A673 (cell line): ENCODE results near the gene MED27.

ENCODE experiments used
- EZH2 ChIP-seq: fragments of 200-600 bp; sonication (generic); IDR thresholded peaks from 2 replicates; pipeline ENCODE4 v1.6.1; 2017; ENCODE audit warnings: borderline replicate concordance, low read depth, mild to moderate bottlenecking, mixed read lengths, antibody characterized with exemption, low read length; ENCODE audit not compliant: poor library complexity, severe bottlenecking
- TF ChIP-seq, protein P1 (sequence below): fragments of 300-800, 200-600 bp; sonication (generic); conservative IDR thresholded peaks from 2 replicates; pipeline ENCODE4 v1.5.1; 2017; ENCODE audit warnings: low read depth, mild to moderate bottlenecking, antibody characterized with exemption, low read length, moderate library complexity, mixed read lengths

DNA sequence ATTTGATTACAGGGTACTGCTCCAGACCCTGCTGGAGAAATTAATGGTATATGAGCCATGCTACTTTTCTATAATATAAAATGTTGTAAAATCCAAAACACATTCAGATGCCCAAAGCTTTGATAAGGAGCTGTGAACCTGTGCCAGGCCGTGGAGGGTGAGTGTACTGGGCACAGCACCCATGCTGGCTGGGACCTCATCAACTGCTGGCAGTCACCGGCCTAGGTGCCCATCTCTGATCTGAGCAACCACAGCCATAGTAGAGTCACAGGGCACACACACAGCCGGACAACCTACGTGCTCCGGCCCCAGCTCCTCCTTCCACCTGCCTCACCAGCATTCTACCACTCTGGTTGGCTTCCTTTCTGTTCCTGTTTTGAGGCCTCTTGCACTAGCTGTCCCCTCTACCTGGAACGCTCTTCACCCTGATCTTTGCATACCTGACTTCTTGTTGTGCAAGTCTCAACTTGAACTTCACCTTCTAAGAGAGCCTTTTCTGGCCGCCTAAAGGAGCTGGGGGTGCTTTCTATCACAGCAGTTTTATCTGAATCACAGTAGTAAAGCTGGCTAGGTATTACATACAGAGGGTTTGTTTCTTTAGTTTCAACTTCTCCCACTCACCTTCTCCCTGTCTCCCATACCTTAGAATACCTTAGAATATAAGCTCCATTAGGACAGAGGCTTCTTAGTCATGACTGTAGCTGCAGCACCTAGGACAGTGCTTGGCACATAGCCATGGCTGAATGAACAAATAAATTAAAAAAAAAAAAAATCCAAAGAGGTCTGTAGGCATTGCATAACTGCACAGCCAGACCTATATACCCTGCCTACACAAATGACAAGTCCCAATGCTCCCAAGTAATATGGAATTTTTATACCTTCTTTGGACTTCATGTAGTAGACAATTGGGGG is 51.7 kb downstream of the MED27 start:
- no peak for TF ChIP-seq EZH2
- TF ChIP-seq, protein P1, sequence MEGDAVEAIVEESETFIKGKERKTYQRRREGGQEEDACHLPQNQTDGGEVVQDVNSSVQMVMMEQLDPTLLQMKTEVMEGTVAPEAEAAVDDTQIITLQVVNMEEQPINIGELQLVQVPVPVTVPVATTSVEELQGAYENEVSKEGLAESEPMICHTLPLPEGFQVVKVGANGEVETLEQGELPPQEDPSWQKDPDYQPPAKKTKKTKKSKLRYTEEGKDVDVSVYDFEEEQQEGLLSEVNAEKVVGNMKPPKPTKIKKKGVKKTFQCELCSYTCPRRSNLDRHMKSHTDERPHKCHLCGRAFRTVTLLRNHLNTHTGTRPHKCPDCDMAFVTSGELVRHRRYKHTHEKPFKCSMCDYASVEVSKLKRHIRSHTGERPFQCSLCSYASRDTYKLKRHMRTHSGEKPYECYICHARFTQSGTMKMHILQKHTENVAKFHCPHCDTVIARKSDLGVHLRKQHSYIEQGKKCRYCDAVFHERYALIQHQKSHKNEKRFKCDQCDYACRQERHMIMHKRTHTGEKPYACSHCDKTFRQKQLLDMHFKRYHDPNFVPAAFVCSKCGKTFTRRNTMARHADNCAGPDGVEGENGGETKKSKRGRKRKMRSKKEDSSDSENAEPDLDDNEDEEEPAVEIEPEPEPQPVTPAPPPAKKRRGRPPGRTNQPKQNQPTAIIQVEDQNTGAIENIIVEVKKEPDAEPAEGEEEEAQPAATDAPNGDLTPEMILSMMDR: no peak
